Activated T-cell treated with anti-CD3 and anti-CD28 coated beads, Interleukin-2, amount 50 U/mL, for 24 hours (primary cell): Measurements from ENCODE around the gene ACP4.

Source experiments
- DNase-seq: peaks from one replicate; pipeline ENCODE4 v3.0.0-alpha.2; 2020
- H3K27ac Mint-ChIP-seq: 2 replicates; pipeline ENCODE4 v1.8.0; 2020; ENCODE audit warnings: mild to moderate bottlenecking, mixed read lengths
- H3K27me3 Mint-ChIP-seq: 2 replicates; pipeline ENCODE4 v1.8.0; 2020; ENCODE audit warnings: mixed read lengths
- H3K36me3 Mint-ChIP-seq: 2 replicates; pipeline ENCODE4 v1.8.0; 2020; ENCODE audit warnings: low read depth, mixed read lengths
- H3K4me1 Mint-ChIP-seq: 2 replicates; pipeline ENCODE4 v1.8.0; 2020; ENCODE audit warnings: low read depth, mixed read lengths
- H3K4me3 Mint-ChIP-seq: 2 replicates; pipeline ENCODE4 v1.8.0; 2020; ENCODE audit warnings: mild to moderate bottlenecking, moderate library complexity, mixed read lengths
- H3K9me3 Mint-ChIP-seq: 2 replicates; pipeline ENCODE4 v1.8.0; 2020; ENCODE audit warnings: mixed read lengths

The ACP4 gene

DNA sequence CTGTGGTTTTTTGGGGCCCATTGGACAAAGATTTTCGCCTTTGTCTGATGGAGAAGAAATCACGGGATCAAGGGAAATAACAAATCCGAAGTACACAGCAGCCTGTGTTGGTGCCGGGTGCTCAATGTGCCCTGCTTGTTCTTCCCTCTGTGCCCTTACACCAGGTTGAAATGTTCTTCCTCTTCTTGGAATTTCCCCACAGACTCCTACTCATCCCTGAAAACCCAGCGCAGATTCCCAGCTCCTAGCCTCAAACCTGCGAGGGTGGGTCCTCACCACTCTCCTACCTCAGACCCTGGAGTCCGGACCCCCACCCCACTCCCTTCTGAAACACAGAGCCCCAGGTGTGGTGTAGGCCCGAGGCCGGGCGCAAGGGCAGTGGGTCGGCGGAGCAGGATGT is 4.9 kb upstream of the ACP4 start:
- no peak overlapping the region for H3K4me3 Mint-ChIP-seq
- H3K9me3 Mint-ChIP-seq: no peaks in the 10 kb centered on the region
- peaks cover 29% of the 10 kb centered on the region for H3K27me3 Mint-ChIP-seq
- H3K36me3 Mint-ChIP-seq: no peaks in the 10 kb centered on the region
- no peak for DNase-seq
- H3K27ac Mint-ChIP-seq: no peak overlapping the region
- peaks cover 2% of the 10 kb centered on the region for H3K4me1 Mint-ChIP-seq

DNA sequence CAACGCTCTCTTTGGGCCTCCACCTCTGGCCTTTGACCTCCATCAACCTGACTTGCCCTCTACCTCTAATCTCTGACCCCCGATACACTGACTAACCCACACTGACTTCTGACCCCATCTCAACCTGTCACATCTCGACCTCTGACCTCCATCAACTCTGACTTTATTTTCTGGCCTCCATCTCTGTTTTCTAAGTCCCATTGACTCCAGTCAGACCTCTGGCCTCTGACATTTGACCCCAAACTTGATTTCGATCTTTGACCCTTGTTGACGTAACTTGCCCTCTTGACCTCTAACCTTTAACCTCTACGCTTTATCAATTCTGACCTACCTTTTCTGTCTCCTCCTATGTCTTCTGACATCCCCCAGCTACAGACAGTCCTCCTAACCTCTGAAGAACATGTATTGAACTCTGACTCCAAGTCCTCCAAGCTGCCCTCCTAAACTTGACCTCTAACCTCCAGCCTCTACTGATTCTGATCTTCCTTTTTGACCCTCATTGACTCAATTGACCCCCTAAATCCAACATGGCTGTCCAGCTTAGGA is 780 bp downstream of the ACP4 start:
- Mint-ChIP-seq H3K27me3 (no peaks in the 10 kb centered on the region), H3K36me3 (peaks cover 5% of the 10 kb centered on the region), H3K4me1 (peaks cover 7% of the 10 kb centered on the region), H3K27ac (peak overlapping the region; percentile 48), H3K4me3 (no peak overlapping the region), H3K9me3 (no peaks in the 10 kb centered on the region)
- no peak for DNase-seq

DNA sequence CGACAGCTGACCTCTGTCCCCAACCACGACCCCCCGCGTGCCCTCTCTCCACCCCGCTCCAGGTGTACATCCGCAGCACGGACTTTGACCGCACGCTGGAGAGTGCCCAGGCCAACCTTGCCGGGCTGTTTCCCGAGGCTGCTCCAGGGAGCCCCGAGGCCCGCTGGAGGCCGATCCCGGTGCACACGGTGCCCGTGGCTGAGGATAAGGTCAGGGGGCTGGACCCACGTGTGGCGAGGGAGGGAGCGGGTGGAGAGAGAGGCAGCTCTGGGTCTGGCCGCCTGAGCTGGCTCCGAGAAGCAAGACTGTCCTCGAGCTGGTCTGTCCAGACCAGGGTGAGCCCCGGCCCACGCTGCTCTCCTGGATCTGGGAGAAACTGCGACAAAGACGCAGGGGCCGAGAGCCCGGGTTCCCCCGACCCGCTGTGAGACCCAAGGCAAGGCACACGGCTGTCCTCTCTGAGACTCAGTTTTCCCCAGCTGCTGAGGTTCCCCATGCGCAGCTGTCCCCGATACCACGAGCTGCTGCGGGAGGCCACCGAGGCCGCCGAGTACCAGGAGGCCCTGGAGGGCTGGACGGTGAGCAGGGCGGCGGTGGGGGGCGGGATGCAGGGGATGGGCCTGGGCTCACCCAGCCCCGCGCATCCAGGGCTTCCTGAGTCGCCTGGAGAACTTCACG is 1.5 kb downstream of the ACP4 start:
- no peaks in the 10 kb centered on the region for H3K27me3 Mint-ChIP-seq
- H3K4me3 Mint-ChIP-seq: no peak overlapping the region
- H3K27ac Mint-ChIP-seq: peak overlapping the region; percentile 48

DNA sequence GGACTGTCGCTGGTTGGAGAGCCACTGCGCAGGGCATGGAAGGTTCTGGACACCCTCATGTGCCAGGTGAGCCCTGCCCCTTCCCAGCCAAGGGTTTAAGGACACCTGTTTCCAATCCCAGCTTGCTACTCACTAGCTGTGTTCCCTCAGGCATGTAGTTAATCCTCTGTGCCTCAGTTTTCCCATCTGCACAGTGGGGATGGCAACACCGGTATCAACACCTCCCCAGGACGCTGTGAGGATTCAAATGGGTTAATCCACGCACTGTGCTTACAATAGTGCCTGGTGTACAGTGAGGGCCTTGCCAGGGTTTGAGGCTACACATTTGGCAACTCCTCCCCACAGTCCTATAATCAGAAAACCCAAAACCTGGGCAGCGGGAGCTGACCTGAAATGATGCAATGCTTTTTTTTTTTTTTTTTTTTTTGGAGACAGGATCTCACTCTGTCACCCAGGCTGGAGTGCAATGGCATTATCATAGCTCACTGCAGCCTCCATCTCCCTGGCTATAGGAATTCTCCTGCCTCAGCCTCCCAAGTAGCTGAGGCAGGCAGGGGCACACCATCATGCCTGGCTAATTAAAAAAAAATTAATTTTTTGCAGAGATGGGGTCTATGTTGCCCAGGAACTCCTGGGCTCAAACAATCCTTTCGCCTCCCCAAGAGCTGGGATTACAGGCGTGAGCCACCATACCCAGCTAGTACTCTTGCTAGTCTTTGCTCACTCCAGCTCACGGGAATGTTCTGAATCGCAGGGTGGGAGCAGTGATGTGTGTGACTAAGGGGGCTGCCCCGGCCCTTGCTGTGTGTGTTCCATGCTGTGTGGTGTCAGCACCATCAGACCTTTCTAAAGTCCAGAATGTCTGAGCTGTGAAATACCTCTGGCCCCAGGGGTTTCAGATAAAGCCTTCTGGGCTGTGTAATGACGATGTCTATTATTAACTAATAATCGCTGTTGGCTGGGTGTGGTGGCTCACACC is 2.3 kb downstream of the ACP4 start:
- Mint-ChIP-seq H3K27ac (no peak overlapping the region), H3K4me3 (no peak overlapping the region), H3K36me3 (peaks cover 15% of the 10 kb centered on the region), H3K27me3 (no peaks in the 10 kb centered on the region), H3K9me3 (no peaks in the 10 kb centered on the region), H3K4me1 (peaks cover 7% of the 10 kb centered on the region)
- DNase-seq: no peak

More for the DNA sequence above, 1.5 kb downstream of the ACP4 start:
- Mint-ChIP-seq H3K4me1 (peaks cover 7% of the 10 kb centered on the region), H3K9me3 (no peaks in the 10 kb centered on the region), H3K36me3 (peaks cover 7% of the 10 kb centered on the region)
- DNase-seq: no peak

DNA sequence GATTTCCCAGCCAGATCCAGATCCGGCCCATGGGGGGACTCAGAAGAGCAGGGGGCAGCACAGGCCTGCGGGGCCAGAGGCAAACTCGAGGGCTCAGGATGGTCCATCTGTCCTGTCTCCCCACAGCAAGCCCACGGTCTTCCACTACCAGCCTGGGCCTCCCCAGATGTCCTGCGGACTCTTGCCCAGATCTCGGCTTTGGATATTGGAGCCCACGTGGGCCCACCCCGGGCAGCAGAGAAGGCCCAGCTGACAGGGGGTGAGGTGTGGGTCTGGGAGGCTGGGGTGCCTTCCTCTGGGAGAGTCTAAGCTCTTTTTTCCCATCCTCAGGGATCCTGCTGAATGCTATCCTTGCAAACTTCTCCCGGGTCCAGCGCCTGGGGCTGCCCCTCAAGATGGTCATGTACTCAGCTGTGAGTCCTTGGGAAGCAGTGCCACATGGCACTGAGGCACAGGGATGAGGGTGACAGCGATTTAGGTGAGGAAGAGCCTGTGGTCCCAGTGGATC is 3.4 kb downstream of the ACP4 start:
- Mint-ChIP-seq H3K27me3 (no peaks in the 10 kb centered on the region), H3K27ac (peak overlapping the region; percentile 47), H3K4me1 (peaks cover 7% of the 10 kb centered on the region), H3K36me3 (peaks cover 26% of the 10 kb centered on the region), H3K4me3 (no peak overlapping the region), H3K9me3 (no peaks in the 10 kb centered on the region)
- peak; percentile 50 for DNase-seq

DNA sequence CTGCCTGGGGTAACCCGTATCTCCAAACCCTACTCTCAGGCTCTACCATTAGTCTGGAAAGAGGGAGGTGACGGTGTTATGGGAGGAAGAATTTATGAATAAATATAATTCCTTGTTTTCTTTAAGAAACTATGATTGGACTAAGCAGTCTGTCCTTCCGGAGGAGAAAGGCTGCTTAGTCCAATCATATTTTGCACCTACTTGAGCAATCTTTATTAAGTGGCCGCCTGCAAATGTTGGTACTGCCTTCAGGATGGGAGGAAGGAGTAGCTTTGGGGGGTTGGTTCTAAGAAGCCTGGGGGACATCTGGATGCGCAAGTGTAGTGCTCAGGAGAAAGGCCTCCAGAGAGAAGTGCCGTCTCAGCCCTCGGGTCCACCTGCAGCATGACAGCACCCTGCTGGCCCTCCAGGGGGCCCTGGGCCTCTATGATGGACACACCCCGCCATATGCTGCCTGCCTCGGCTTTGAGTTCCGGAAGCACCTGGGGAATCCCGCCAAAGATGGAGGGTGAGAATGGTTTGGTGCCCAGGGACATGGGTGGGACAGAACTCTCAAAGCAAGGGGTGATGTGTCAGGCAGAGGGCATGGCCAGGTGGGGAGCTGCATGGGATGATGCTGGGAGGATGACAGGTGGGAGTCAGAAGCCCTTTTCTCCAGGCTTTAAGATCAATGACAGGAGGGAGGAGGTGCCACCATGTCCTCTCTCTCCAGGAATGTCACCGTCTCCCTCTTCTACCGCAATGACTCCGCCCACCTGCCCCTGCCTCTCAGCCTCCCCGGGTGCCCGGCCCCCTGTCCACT is 4.1 kb downstream of the ACP4 start:
- peak overlapping the region; percentile 55 for H3K27ac Mint-ChIP-seq
- H3K4me3 Mint-ChIP-seq: no peak overlapping the region

DNA sequence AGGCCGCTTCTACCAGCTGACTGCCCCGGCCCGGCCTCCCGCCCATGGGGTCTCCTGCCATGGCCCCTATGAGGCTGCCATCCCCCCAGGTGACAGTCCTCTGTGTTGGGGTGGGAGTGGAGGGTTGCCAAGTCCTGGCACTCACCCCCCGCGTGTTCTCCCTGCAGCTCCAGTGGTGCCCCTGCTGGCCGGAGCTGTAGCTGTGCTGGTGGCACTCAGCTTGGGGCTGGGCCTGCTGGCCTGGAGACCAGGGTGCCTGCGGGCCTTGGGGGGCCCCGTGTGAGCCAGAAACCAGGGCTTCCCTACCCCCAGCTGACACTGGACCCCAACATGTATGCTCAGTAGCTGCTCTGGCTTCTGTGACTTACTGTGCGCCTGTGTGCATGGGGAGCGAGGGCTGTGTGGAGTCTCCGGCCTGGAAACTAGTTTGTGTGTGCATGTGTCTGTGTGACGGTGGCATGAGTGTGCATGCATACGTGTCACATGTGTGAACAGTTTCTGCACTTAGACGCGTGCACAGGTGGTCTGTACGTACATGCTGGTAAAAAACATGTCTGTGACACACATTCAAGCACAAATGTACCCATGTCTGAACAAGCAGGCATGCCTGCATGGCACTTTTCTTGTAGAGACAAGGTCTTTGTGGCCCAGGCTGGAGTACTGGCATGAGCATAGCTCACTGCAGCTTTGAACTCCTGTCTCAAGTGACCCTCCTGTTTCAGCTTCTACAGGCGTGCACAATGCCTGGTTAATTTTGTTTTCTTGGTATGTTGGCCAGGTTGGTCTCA is 4.9 kb downstream of the ACP4 start:
- Mint-ChIP-seq H3K9me3 (no peaks in the 10 kb centered on the region), H3K36me3 (peaks cover 40% of the 10 kb centered on the region), H3K27ac (peak overlapping the region; percentile 57), H3K27me3 (no peaks in the 10 kb centered on the region), H3K4me3 (no peak overlapping the region), H3K4me1 (peaks cover 8% of the 10 kb centered on the region)
- peak; percentile 71 for DNase-seq

More for the DNA sequence above, 4.1 kb downstream of the ACP4 start:
- DNase-seq: peak; percentile 71
- Mint-ChIP-seq H3K4me1 (peaks cover 7% of the 10 kb centered on the region), H3K9me3 (no peaks in the 10 kb centered on the region), H3K36me3 (peaks cover 32% of the 10 kb centered on the region), H3K27me3 (no peaks in the 10 kb centered on the region)

DNA sequence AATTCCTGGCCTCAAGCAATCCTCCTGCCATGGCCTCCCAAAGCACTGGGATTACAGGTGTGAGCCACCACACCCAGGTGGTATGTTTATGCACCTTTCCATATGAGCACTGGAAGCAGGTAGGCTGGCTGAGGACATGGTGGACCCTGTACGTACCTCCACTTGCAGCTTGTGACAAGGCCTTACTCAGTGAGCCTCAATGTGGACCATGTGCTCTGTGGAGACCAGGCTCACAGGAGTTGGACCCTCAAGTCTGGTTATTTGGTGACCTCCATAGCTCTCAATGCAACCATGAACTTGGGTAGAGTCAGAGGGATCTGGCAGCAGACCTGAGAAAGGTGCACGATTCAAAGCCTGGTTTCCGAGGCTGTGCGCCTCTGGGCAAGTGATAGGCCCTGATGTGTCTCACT is 5.5 kb downstream of the ACP4 start:
- Mint-ChIP-seq H3K9me3 (no peaks in the 10 kb centered on the region), H3K27ac (no peak overlapping the region), H3K4me1 (peaks cover 11% of the 10 kb centered on the region), H3K36me3 (peaks cover 45% of the 10 kb centered on the region), H3K4me3 (no peak overlapping the region), H3K27me3 (no peaks in the 10 kb centered on the region)
- peak; percentile 55 for DNase-seq

DNA sequence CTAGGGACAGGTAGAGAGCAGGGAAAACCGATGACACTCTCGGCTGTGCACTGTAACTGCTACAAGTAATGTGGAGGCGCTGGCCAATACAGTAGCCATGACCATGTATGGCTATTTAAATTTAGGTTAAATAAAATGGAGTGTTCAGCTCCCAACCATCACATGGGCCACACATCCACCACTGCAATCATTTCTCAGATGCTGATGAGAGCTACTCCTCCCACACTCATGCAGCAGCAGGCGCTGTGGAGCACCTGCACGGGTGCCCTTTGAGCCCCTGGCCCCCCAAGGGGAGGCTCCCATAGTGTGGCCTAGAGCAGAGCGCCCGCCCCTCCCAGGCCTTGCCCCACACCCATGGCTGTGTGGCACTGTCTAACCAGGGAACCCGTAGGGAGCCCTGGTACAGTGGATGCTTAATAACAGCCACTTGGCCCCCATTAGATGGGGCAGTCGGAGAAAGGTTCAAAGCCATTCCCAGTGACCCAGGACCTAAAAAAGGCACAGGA is 6.0 kb downstream of the ACP4 start:
- Mint-ChIP-seq H3K4me1 (peaks cover 17% of the 10 kb centered on the region), H3K4me3 (no peak overlapping the region), H3K36me3 (peaks cover 50% of the 10 kb centered on the region), H3K27me3 (no peaks in the 10 kb centered on the region), H3K27ac (no peak overlapping the region), H3K9me3 (no peaks in the 10 kb centered on the region)
- DNase-seq: peak; percentile 58

DNA sequence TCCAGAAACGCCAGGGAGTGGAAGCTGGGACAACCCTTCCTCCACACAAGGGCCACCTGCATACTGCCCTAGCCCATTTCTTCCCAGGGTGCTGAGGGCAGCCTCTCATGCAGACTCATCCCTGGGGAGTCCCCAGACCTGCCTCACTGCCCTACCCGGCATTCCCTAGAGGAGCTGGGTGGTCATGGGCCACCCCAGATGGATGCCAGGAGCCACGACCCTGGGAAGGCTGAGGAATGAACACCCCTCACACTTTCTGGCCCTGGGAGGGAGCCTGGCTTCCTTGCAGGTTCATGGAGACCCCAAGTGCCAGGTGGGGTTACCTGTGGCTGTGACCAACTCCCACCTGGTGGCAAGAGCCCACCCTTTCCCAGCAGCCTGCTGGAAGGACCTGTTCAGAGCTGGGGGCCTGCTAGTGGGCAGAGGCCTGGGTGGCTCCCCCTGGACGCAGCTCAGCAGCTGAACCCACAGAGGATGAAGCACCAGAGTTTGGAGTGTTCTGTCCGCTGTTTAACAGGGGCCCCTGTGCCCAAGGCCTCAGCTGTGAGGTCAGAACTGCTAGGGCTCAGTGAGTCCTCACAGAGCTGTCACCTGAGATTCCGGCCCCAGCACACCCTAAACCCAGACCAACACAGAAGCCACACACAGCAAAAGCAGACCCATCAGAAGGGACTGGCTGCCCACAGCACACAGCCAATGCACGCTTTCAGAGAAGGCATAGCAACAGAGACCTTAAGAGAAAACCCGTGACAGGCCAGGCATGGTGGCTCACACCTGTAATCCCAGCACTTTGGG is 6.6 kb downstream of the ACP4 start:
- peak; percentile 48 for DNase-seq
- Mint-ChIP-seq H3K27me3 (no peaks in the 10 kb centered on the region), H3K4me1 (peaks cover 18% of the 10 kb centered on the region), H3K36me3 (peaks cover 57% of the 10 kb centered on the region), H3K4me3 (no peak overlapping the region), H3K27ac (peak overlapping the region; percentile 51), H3K9me3 (no peaks in the 10 kb centered on the region)

DNA sequence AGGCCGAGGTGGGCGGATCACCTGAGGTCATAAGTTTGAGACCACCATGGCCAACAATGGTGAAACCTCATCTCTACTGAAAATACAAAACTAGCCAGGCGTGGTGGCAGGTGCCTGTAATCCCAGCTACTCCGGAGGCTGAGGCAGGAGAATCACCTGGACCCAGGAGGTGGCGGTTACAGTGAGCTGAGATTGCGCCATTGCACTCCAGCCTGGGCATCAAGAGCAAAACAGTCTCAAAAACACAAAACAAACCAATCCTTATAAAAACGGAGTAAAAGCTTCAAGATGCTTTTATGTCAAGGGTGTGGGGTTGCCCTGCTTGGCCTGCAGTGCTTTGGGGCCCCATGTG is 7.2 kb downstream of the ACP4 start:
- no peak overlapping the region for H3K4me3 Mint-ChIP-seq
- DNase-seq: no peak
- no peaks in the 10 kb centered on the region for H3K9me3 Mint-ChIP-seq
- H3K4me1 Mint-ChIP-seq: peaks cover 24% of the 10 kb centered on the region
- H3K36me3 Mint-ChIP-seq: peaks cover 62% of the 10 kb centered on the region
- H3K27ac Mint-ChIP-seq: no peak overlapping the region
- no peaks in the 10 kb centered on the region for H3K27me3 Mint-ChIP-seq

DNA sequence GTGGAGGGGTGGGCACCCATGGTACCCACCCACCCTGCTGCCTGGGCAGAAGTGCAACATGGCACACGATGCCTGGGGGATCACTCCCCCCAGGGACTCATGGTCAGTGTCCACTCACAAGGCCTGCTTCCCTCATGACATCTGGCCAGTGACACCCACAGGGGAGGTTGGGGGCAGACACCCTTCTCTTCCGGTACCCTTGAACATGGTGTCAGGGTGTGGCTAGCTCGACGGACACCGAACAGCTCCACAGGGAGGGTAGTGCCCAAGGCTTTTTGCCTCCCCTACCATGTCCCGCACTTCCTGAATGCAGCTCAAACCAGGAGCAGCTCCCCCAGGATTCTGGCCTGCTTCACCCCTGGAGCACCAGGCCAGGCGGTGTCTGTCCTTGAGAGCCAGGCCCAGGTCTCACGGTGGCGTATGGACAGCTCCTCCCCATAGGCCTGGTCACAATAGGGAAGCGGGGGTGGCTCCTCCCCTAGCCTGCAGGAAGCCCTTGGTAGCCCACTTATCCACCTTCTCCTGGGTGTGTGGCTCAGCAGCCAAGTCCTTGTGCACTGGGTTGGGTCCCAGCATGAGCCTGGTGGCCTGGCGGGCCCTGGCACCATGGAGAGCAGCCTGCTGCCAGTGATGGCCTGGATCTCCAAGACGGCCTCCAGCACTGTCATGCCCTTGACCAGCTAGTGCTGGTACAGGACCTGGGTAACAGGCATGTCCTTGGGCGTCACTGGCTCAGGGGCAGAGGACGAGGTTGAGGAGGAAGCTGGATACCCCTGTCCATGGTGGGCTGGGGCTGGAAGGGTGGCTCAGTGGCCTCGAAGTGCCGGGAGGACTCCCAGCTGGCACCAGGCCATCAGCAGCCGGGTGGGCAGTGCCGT is 7.8 kb downstream of the ACP4 start:
- Mint-ChIP-seq H3K4me3 (no peak overlapping the region), H3K27me3 (no peaks in the 10 kb centered on the region), H3K36me3 (peaks cover 68% of the 10 kb centered on the region), H3K4me1 (peaks cover 30% of the 10 kb centered on the region), H3K9me3 (no peaks in the 10 kb centered on the region), H3K27ac (peak overlapping the region; percentile 55)
- no peak for DNase-seq
